Effector CD4-positive, alpha-beta T cell (primary cell): Measurements from ENCODE around the gene REPIN1.

Source experiments
- DNase-seq: peaks from one replicate; pipeline ENCODE4 v3.0.0-alpha.2; 2020

The REPIN1 gene

DNA sequence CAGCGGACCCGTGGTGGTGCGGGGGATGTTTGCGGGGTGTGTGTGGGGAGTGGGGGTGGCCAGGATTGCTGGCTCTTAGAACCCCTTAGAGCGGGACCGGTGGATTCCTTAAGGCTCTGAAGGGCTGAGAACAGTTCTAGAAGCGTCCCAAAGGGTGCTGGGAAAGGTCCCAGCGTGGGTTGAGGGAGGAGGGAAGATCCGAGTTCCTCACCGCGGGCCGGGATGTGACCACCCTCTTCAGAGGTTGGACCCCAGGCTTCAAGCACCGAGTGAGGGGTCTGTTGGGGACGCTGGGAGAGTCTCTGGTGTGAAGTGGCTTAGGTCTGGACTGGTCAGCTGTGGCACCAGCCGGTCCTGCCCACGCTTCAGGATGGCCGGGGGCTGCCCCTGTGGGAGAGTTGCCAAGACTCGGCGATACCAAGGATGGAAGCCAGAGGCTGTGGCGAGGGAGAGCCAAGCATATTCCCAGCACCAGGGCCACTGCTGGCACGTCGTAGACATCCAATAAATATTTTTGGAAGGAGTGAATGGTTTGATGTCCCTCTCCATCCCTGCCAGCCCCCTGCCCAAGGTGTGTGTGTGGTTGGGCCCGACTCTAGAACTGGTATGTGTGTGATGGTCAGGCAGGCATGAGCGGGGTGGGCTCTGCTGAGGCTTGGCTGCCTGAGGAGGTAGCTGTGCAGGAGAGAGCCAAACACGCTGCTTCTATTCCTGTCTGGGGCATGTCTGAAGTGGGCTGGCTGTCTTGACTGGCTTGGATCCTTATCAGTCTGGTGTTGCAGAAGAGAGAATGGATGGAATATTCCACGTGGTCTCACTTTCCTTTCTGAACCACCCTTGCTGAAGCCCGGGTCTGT lies 29.7 kb downstream of the REPIN1 start:
- DNase-seq = no peak

DNA sequence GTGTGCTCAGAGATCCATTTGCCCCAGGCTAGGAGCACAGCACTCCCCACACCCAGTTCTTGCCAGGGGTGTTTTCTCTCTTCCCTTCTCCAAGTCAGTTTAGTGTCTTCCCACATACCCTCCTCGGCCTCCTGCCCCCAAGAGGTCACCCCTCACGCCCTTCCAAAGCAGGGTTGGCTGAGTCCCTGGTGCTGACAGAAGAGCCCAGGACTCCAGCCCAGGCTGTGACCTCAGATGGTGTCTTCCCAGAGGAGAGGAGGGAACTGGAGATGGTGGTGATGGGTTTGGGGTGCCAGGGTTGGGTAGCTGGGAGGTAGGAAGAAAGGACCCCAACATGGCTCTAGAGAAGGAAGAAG lies 30.3 kb downstream of the REPIN1 start:
- no peak for DNase-seq

DNA sequence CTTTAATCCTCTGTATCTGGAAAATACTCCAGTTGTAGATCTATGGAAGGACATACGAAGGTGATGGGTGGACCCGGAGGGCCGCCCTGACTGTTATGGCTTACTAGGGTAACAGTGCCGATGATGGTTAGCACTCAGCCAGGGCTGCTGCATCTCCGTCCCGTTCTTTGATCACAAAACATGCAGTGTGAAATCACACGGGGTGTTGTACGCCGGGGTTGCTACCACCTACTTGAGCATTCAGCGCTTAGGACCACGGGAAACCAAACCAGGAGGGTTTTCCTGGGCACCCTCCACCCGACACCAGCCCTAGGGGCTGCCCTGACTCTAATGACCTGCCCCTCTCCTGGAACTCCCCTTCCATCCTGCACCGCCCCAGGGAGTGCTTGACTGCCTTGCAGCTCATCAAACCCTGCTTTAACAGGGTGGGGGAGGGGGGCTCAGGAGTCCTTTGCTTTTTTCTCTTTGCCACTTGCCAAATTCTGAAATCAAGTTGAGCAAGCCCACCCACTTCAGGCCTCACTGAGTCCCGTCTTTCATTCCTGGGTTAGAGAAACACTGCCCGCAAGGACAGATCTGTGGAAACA lies 30.9 kb downstream of the REPIN1 start:
- no peak for DNase-seq

GRCh38 chr7:150400008-150400787 lies 31.6 kb downstream of the REPIN1 start:
- no peak for DNase-seq

- DNase-seq = no peak
Measured at GRCh38 chr7:150400788-150401423, 32.3 kb downstream of the REPIN1 start.

DNA sequence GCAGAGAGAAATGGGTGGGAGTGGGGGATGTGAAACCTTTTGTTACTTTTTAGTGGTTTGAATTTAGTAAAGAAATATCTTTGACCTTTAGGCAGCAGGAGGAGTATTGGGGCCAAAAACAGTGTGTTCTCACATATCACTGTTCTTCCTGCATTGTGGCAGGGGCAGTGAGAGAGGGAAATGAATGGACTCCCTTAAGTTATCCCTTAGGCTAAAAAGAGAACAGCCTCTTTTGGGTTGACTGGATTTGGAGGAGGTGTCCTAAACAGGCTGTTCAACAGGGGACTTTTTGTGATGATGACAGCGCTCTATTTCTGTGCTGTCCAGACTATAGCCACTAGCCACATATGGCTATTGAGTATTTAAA lies 32.8 kb downstream of the REPIN1 start:
- no peak for DNase-seq

DNA sequence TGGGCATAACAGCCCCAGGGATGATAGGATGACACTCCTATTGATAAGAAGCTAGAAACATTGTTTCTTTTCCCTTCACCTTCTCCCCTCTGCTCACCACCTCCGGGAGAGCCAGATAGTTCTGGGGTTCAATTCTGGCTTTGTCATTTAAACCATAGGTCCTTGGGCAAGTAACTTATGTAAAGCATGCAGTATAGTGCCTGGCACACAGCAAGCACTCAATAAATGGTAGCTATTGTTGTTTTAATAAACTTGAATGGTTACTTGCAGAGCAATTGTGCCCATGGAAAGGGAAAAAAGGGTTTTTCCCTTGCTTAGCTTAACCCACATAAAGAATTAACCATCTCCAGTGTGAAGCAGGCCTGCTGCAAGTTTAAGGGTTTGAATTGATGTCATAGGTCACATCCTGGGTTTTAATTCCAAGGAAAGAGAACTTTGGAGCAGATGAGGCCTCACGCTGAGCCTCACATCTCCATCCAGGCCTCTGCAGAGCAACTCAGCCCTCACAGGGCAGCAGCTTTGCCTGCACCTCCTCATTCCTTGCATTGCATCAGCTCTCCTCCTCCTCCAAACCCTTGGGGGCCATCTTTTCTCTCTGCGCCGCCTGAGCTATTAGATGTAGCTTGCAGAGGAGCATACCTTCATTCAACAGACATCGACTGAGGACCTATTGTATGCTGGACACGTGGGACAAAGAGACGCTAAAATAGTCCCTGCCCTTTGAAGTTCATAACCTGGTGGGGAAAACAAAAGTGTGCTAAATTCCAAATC lies 33.4 kb downstream of the REPIN1 start:
- no peak for DNase-seq

GRCh38 chr7:150402671-150403321 lies 34.2 kb downstream of the REPIN1 start:
- no peak for DNase-seq

GRCh38 chr7:150403376-150404171 lies 35.0 kb downstream of the REPIN1 start:
- no peak for DNase-seq

GRCh38 chr7:150404172-150404804 lies 35.7 kb downstream of the REPIN1 start:
- no peak for DNase-seq

- peak; percentile 61 for DNase-seq
Measured at GRCh38 chr7:150404805-150405583, 36.4 kb downstream of the REPIN1 start.

DNA sequence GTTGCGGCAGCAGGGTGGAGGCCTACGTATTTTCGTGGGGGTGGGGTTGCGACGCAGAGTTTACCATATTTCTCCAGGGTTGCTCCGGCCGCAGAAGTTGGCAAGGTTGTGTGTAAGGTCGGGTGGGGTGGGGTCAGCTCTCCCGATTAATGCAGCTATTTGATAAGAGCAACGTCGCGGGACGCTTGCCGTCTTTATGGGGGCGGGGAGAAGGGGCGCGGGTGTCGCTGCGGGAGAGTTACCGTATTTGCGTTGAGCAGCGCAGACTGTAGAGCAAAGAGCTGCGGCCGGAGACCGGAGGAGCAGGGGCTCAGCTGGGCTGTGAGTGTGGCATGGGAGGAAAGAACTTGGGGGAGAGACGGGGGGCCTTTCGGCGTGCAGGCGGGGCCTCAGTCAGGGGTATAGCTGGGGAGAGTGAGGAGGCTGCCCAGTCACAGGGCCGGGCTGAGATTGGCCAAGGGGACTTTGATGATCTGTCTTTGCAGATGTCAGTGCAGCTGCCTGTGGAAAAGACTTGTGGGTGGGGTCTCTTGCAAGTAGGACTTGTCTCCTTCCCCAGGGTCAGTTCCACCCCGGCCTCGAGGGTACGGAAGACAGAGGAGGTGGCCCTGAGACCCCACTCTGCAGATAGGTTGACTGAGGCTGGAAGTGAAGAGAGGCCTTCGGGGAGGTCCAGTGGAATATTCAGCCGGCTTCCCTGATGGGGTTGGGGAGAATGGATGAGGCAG lies 37.1 kb downstream of the REPIN1 start:
- peak; percentile 45 for DNase-seq

DNA sequence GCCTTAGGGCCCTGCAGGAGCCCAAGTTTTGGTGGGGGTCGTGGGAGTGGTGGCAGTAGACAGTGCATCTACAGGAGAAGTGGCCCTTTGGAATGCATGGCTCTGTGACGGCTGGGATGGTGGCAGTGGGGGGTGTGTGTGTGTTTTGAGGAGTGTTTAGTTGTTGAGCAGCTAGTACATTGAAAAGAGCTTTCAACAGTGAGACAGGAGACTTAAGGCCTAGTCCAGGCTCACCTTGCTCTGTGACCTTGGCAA lies 37.6 kb downstream of the REPIN1 start:
- no peak for DNase-seq

GRCh38 chr7:150406567-150407421 lies 38.2 kb downstream of the REPIN1 start:
- no peak for DNase-seq

DNA sequence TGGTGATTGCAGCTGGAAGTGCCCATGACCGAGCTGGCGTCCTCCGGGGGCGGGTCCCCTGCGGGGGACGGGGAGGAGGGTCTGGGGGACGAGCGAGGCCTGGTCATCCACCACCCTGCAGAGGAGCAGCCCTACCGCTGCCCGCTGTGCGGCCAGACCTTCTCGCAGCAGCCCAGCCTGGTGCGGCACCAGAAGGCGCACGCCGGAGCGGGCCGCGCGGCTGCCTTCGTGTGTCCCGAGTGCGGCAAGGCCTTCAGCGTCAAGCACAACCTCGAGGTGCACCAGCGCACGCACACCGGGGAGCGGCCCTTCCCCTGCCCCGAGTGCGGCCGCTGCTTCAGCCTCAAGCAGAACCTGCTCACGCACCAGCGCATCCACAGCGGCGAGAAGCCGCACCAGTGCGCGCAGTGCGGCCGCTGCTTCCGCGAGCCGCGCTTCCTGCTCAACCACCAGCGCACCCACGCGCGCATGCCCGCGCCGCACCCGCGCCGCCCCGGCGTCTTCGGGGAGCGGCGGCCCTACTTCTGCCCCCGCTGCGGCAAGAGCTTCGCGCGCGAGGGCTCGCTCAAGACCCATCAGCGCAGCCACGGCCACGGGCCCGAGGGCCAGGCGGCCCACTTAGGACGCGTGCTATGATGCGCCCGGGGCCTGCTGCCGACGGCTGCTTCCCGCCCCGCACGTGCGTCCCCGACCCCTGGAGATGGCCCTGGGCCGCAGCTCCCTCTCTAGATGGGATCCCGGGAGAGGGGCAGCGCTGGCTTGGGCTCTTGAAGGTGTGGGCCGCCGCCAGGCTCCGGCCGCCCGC lies 39.2 kb downstream of the REPIN1 start:
- DNase-seq = no peak

GRCh38 chr7:150408393-150409299 lies 40.0 kb downstream of the REPIN1 start:
- no peak for DNase-seq
